ENCODE results near the gene PRKACB. TPM values are rescaled to one million over a fixed set of nuclear protein-coding genes. Genes with fewer than 3 reads are reported as not detected.
"Not testable (repeated sequence)": the region's sequence is repeated elsewhere in the genome, so short reads cannot be mapped to it uniquely, and the experiment has no call there.

PRKACB gene
- total RNA-seq, 2 experiments from 2014 or later, result 68.8 to 69.1 TPM

GRCh38 chr1:84206375-84206774 is 62.3 kb downstream of the PRKACB start:
- Mint-ChIP-seq H3K9me3 (ENCODE audit: low read depth) (no peaks in the 10 kb centered on the region), H3K36me3 (peaks cover 47% of the 10 kb centered on the region), H3K4me3 (no peak overlapping the region), H3K4me1 (no peaks in the 10 kb centered on the region), H3K27ac (no peak overlapping the region), H3K27me3 (no peaks in the 10 kb centered on the region)
- CTCF ChIA-PET, result no interaction called here
- no peak for DNase-seq
- no peak for ATAC-seq

GRCh38 chr1:84208935-84209334 is 64.9 kb downstream of the PRKACB start:
- ATAC-seq (no peak), DNase-seq (no peak)
- Mint-ChIP-seq H3K27ac (no peak overlapping the region), H3K4me1 (peaks cover under 1% of the 10 kb centered on the region), H3K27me3 (no peaks in the 10 kb centered on the region), H3K9me3 (ENCODE audit: low read depth) (no peaks in the 10 kb centered on the region), H3K36me3 (peaks cover 38% of the 10 kb centered on the region), H3K4me3 (no peak overlapping the region)
- CTCF ChIA-PET, result no interaction called here

GRCh38 chr1:84214115-84214956 is 70.3 kb downstream of the PRKACB start:
- Mint-ChIP-seq H3K9me3 (ENCODE audit: low read depth) (peaks cover 2% of the 10 kb centered on the region), H3K4me3 (no peak overlapping the region), H3K27me3 (no peaks in the 10 kb centered on the region), H3K27ac (no peak overlapping the region), H3K36me3 (peaks cover 44% of the 10 kb centered on the region), H3K4me1 (peaks cover 2% of the 10 kb centered on the region)
- DNase-seq, result no peak
- no peak for ATAC-seq
- CTCF ChIA-PET, result interaction anchor here (0.7 kb wide), 1 partner anchor 24 kb away, joined by 3 read pairs; no protein-coding TSS in a partner anchor

GRCh38 chr1:84217239-84217638 is 73.2 kb downstream of the PRKACB start:
- Mint-ChIP-seq H3K4me1 (peaks cover 2% of the 10 kb centered on the region), H3K27ac (no peak overlapping the region), H3K4me3 (no peak overlapping the region), H3K36me3 (peaks cover 63% of the 10 kb centered on the region), H3K9me3 (ENCODE audit: low read depth) (peaks cover 8% of the 10 kb centered on the region), H3K27me3 (no peaks in the 10 kb centered on the region)
- CTCF ChIA-PET, result no interaction called here
- ATAC-seq, result no peak
- no peak for DNase-seq

- Mint-ChIP-seq H3K27me3 (no peaks in the 10 kb centered on the region), H3K4me3 (no peak overlapping the region), H3K4me1 (no peaks in the 10 kb centered on the region), H3K9me3 (ENCODE audit: low read depth) (peaks cover 16% of the 10 kb centered on the region), H3K36me3 (peaks cover 59% of the 10 kb centered on the region), H3K27ac (no peak overlapping the region)
- DNase-seq (no peak), ATAC-seq (no peak)
- CTCF ChIA-PET, result no interaction called here
These were observed 79.8 kb downstream of the PRKACB start for GRCh38 chr1:84223751-84224432.

- Mint-ChIP-seq H3K27me3 (no peaks in the 10 kb centered on the region), H3K36me3 (peaks cover 51% of the 10 kb centered on the region), H3K9me3 (ENCODE audit: low read depth) (peaks cover 16% of the 10 kb centered on the region), H3K4me1 (no peaks in the 10 kb centered on the region), H3K27ac (no peak overlapping the region), H3K4me3 (no peak overlapping the region)
- CTCF ChIA-PET, result no interaction called here
- DNase-seq (no peak), ATAC-seq (no peak)
These were observed 80.8 kb downstream of the PRKACB start for GRCh38 chr1:84224905-84225304.

DNA sequence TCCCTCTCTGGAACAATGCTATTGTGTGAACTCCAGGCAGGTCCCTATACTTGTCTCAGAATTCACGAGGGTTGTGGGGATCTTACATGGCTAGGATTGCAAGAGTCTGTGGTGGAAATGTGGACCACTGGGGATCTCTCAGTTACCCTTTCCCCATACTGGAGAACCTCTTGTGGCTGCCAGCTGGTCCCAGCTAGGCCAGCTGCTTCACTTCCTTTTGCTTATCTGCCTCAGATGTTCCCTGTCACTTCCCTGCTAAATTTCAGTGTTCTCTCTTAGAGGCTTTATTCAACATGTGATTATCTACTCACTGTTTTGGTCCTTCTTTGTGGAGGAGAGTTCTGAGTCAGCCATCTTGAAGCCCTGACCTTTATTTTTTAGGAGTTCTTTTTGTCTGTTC is 81.6 kb downstream of the PRKACB start:
- no peak for DNase-seq
- Mint-ChIP-seq H3K4me3 (no peak overlapping the region), H3K36me3 (peaks cover 46% of the 10 kb centered on the region), H3K27me3 (no peaks in the 10 kb centered on the region), H3K4me1 (no peaks in the 10 kb centered on the region), H3K9me3 (ENCODE audit: low read depth) (peaks cover 13% of the 10 kb centered on the region), H3K27ac (no peak overlapping the region)
- no peak for ATAC-seq
- CTCF ChIA-PET, result no interaction called here

GRCh38 chr1:84232676-84233075 is 88.6 kb downstream of the PRKACB start:
- H3K4me3 Mint-ChIP-seq; ATAC-seq; CTCF ChIA-PET; DNase-seq; H3K27ac Mint-ChIP-seq; H3K27me3 Mint-ChIP-seq; H3K4me1 Mint-ChIP-seq; H3K9me3 Mint-ChIP-seq (ENCODE audit: low read depth): not testable (repeated sequence)
- peaks cover 36% of the 10 kb centered on the region for H3K36me3 Mint-ChIP-seq

DNA sequence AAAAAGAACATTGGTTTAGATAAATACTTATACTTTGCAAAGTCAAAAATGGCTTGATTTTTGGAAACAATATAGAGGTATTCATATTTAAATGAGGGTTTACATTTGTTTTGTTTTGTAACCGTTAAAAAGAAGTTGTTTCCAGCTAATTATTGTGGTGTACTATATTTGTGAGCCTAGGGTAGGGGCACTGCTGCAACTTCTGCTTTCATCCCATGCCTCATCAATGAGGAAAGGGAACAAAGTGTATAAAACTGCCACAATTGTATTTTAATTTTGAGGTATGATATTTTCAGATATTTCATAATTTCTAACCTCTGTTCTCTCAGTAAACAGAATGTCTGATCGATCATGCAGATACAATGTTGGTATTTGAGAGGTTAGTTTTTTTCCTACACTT is 92.2 kb downstream of the PRKACB start:
- Mint-ChIP-seq H3K4me3 (no peak overlapping the region), H3K4me1 (peaks cover 7% of the 10 kb centered on the region), H3K9me3 (ENCODE audit: low read depth) (no peaks in the 10 kb centered on the region), H3K36me3 (peaks cover 62% of the 10 kb centered on the region), H3K27me3 (no peaks in the 10 kb centered on the region), H3K27ac (no peak overlapping the region)
- CTCF ChIA-PET, result no interaction called here
- no peak for DNase-seq
- no peak for ATAC-seq

- Mint-ChIP-seq H3K9me3 (ENCODE audit: low read depth) (no peaks in the 10 kb centered on the region), H3K4me1 (peaks cover 18% of the 10 kb centered on the region), H3K4me3 (no peak overlapping the region), H3K36me3 (peaks cover 45% of the 10 kb centered on the region), H3K27me3 (no peaks in the 10 kb centered on the region), H3K27ac (no peak overlapping the region)
- no peak for ATAC-seq
- no peak for DNase-seq
- CTCF ChIA-PET, result no interaction called here
These were observed 98.6 kb downstream of the PRKACB start for GRCh38 chr1:84242641-84243040.

- Mint-ChIP-seq H3K9me3 (ENCODE audit: low read depth) (peaks cover 7% of the 10 kb centered on the region), H3K4me3 (no peak overlapping the region), H3K27ac (no peak overlapping the region), H3K4me1 (peaks cover 13% of the 10 kb centered on the region), H3K27me3 (no peaks in the 10 kb centered on the region), H3K36me3 (peaks cover 22% of the 10 kb centered on the region)
- DNase-seq (no peak), ATAC-seq (no peak)
- CTCF ChIA-PET, result no interaction called here
These were observed 101.5 kb downstream of the PRKACB start for GRCh38 chr1:84245563-84245962.

DNA sequence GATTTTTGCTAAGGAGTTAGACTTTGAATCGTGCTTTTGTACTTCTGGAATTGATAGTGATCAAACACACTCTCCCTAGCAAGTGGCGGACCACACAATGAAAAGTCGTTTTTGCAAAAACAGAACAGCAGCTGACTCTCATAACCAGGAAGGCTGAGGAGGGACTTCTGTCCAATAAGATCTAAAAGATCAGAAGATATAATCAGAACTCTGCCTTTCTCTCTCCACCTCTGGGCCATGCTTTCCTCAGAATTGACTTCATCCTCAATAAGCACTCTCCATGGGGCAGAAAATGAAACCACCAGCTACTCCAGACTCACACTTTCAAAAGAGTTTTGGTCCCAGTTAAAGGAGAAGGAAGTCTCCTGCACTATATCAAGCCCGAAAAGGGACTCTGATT is 102.1 kb downstream of the PRKACB start:
- no peak for ATAC-seq
- peaks cover 19% of the 10 kb centered on the region for H3K36me3 Mint-ChIP-seq
- CTCF ChIA-PET, result no interaction called here
- H3K4me3 Mint-ChIP-seq, result no peak overlapping the region
- H3K27me3 Mint-ChIP-seq, result no peaks in the 10 kb centered on the region
- H3K4me1 Mint-ChIP-seq, result peaks cover 13% of the 10 kb centered on the region
- H3K27ac Mint-ChIP-seq, result no peak overlapping the region
- DNase-seq, result no peak
- H3K9me3 Mint-ChIP-seq (ENCODE audit: low read depth), result peaks cover 10% of the 10 kb centered on the region

GRCh38 chr1:84247425-84248220 is 103.6 kb downstream of the PRKACB start:
- no peaks in the 10 kb centered on the region for H3K27me3 Mint-ChIP-seq
- H3K36me3 Mint-ChIP-seq, result peaks cover 9% of the 10 kb centered on the region
- H3K9me3 Mint-ChIP-seq (ENCODE audit: low read depth), result peaks cover 10% of the 10 kb centered on the region
- CTCF ChIA-PET, result interaction anchor here (1.1 kb wide), 1 partner anchor 170 kb away, joined by 5 read pairs; no protein-coding TSS in a partner anchor
- peak; percentile 48 for DNase-seq
- ATAC-seq, result peak; percentile 98
- H3K27ac Mint-ChIP-seq, result peak overlapping the region; percentile 77
- peak overlapping the region; percentile 36 for H3K4me3 Mint-ChIP-seq
- H3K4me1 Mint-ChIP-seq, result peaks cover 13% of the 10 kb centered on the region

Measured in activated CD8-positive, alpha-beta memory T cell treated with anti-CD3 and anti-CD28 coated beads, Interleukin-2, amount 10 ng/mL, durations not matched to agents 7 days and 5 days (primary cell).